Upper lobe of right lung (tissue), 1 donor: ENCODE results near the gene TRIM28. TPM values are rescaled to one million over a fixed set of nuclear protein-coding genes. Genes with fewer than 3 reads are reported as not detected.

Source experiments
- ATAC-seq: fragments of 200-7000 bp; cut with Tn5 transposase; one replicate; pipeline ENCODE4 v1.9.1; 2020; ENCODE audit warnings: mild to moderate bottlenecking, moderate library complexity
- DNase-seq: peaks from one replicate; pipeline ENCODE4 v3.0.0-alpha.2; 2020
- H3K27ac ChIP-seq: fragments of 200-600 bp; one replicate; pipeline ENCODE4 v1.8.0; 2022
- H3K27me3 ChIP-seq: fragments of 200-600 bp; one replicate; pipeline ENCODE4 v1.8.0; 2022; ENCODE audit warnings: mild to moderate bottlenecking
- H3K36me3 ChIP-seq: fragments of 200-600 bp; one replicate; pipeline ENCODE4 v1.8.0; 2022
- H3K4me1 ChIP-seq: fragments of 200-600 bp; one replicate; pipeline ENCODE4 v1.8.0; 2022
- H3K4me3 ChIP-seq: fragments of 200-600 bp; one replicate; pipeline ENCODE4 v1.8.0; 2022; ENCODE audit warnings: mild to moderate bottlenecking
- H3K9me3 ChIP-seq: fragments of 200-600 bp; one replicate; pipeline ENCODE4 v1.8.0; 2022
- intact Hi-C: fragments of 100-400 bp; cut with DNase I; formaldehyde crosslinking; loops from one replicate; pipeline ENCODE4 v1.11.0; 2022
- microRNA-seq: library from miRNA; unstranded; fragments of <30 nt; microRNA quantifications from one replicate; pipeline ENCODE4 v1.2.0, GENCODE V29; 2020; ENCODE audit warnings: borderline microRNAs expressed
- total RNA-seq: library from RNA; stranded (reverse); fragmentation: NEBNext Ultra II Directional; extraction: Animal tissue kit (Norgen Biotek cat#: 25700); gene quantifications from one replicate; pipeline ENCODE4 v1.2.1, GENCODE V29; 2021
- TF ChIP-seq, protein P1 (sequence below): fragments of 200-600 bp; IDR thresholded peaks from one replicate; pipeline ENCODE4 v1.8.0; 2022; ENCODE audit warnings: antibody characterized with exemption
- donor health status: DM: no; HTN: yes; CAD: no; lungs with severe emphysema.

Gene TRIM28
- total RNA-seq, 1 donor from 2014 or later: 199 TPM

DNA sequence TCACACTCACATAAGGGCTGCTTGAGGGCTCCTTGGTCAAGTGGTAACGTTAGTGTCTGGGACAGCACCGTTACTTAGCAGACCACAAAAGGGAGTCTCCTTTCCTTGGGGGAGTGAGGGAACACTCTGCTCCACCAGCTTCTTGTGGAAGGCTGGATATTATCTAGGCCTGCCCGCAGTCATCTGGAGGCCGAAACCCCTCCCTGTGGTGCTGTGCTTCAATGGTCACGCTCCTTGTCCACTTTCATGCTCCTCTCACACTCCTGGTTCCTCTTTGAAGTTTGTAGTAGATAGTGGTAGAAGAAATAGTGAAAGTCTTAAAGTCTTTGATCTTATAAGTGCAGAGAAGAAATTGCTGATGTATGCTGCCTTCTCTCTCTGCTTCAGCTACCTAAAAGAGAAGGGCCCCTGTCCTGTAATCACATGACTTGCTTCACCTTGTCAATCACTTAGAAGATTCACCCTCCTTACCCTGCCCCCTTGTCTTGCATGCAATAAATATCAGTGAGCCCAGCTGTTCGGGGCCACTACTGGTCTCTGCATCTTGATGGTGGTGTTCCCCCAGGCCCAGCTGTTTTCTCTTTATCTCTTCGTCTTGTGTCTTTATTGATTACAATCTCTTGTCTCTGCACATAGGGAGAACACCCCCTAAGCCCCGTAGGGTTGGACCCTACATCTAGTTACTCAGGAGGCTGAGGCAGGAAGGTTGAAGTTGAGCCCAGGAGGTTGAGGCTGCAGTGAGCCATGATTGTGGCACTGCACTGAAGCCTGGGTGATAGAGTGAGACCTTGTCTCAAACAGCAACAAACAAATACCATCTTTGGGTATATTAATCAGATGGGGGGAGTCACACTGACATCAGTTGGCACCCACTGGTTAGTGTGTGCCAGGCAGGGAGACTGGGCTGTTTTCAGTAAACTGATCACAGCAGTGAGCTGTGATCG is 40.9 kb downstream of the TRIM28 start:
- DNase-seq: no peak
- Histone ChIP-seq H3K9me3 (no peaks in the 10 kb centered on the region), H3K4me3 (no peak overlapping the region), H3K27me3 (no peaks in the 10 kb centered on the region), H3K27ac (no peak overlapping the region), H3K36me3 (peaks cover 19% of the 10 kb centered on the region), H3K4me1 (peaks cover 6% of the 10 kb centered on the region)
- ATAC-seq: no peak
- TF ChIP-seq, protein P1, sequence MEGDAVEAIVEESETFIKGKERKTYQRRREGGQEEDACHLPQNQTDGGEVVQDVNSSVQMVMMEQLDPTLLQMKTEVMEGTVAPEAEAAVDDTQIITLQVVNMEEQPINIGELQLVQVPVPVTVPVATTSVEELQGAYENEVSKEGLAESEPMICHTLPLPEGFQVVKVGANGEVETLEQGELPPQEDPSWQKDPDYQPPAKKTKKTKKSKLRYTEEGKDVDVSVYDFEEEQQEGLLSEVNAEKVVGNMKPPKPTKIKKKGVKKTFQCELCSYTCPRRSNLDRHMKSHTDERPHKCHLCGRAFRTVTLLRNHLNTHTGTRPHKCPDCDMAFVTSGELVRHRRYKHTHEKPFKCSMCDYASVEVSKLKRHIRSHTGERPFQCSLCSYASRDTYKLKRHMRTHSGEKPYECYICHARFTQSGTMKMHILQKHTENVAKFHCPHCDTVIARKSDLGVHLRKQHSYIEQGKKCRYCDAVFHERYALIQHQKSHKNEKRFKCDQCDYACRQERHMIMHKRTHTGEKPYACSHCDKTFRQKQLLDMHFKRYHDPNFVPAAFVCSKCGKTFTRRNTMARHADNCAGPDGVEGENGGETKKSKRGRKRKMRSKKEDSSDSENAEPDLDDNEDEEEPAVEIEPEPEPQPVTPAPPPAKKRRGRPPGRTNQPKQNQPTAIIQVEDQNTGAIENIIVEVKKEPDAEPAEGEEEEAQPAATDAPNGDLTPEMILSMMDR: no peak
- intact Hi-C loops: no loop called here

DNA sequence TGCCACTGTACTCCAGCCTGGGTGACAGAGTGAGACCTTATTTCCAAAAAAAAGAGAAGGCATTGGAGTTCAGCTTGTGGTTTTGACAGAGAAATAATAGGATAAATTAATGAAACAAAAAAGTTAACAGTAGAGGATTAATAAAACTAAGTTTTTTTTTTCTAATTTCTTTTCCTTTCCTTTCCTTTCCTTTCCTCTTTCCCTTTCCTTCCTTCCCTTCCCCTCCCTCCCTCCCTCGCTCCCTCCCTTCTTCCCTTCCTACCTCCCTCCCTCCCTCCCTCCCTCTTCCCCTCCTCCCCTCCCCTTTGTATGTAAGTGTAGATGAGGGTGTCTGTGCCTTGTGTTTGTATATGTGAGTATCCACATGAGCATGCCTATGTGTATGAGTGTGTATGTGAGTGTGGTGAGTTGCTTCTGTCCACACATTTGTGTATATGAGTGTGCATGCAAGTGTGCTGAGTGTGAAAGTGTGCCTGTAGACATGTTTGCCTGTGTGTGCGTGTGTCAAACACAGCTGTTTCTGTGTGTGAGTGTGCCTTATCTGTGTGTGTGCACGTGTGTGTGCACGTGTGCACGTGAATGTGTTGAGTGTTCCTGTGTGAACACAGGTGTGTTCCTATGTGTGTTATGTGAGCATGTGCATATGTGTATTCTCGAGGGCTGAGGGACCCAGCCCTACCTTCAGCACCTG is 41.7 kb downstream of the TRIM28 start:
- intact Hi-C loops: no loop called here
- no peak overlapping the region for H3K27ac ChIP-seq
- H3K9me3 ChIP-seq: no peaks in the 10 kb centered on the region
- peaks cover 19% of the 10 kb centered on the region for H3K36me3 ChIP-seq
- DNase-seq (no peak), ATAC-seq (no peak)
- H3K4me3 ChIP-seq: no peak overlapping the region
- peaks cover 4% of the 10 kb centered on the region for H3K4me1 ChIP-seq
- no peaks in the 10 kb centered on the region for H3K27me3 ChIP-seq
- TF ChIP-seq, protein P1: no peak

DNA sequence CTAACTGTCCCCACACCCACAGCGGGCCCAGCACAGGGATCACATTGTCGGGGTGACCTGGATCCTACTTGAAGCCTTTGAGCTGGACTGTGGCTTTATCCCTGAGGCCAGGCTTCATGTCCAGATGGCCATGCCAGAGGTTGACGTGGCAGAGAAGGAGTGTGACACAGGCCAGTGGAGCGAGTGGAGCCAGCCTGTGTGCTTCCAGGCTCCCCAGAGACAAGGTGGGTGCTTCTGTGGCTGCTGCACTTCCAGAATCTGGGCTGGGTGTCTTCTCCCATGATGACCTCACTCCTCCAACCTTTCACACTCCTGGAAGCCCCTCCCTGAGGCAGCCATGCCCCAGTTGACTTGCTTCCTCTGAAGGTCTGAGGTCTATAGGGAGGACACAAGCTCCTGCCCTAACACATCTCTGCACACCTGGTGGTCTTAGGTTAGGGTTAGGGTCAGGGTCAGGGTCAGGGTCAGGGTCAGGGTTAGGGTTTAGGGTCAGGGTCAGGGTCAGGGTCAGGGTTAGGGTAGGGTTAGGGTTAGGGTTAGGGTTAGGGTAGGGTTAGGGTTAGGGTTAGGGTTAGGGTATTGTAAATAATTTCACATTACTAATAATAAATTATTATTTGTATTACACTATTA is 42.4 kb downstream of the TRIM28 start:
- ATAC-seq (peak; percentile 42), DNase-seq (no peak)
- H3K4me3 ChIP-seq: no peak overlapping the region
- peaks cover 19% of the 10 kb centered on the region for H3K36me3 ChIP-seq
- intact Hi-C loops: no loop called here
- H3K27ac ChIP-seq: no peak overlapping the region
- no peaks in the 10 kb centered on the region for H3K9me3 ChIP-seq
- no peaks in the 10 kb centered on the region for H3K4me1 ChIP-seq
- no peaks in the 10 kb centered on the region for H3K27me3 ChIP-seq
- TF ChIP-seq, protein P1: no peak

Small RNA genes lying within 50 kb of the gene (microRNA-seq; reads per million reads assigned to microRNA genes)
- gene MIR6807: not detected

Other genes with a start within 250 kb of the TRIM28 start
- 34.8 TPM for gene ERVK3-1, start 238.7 kb upstream of the TRIM28 start, total RNA-seq
- gene ZSCAN22, start 217.1 kb upstream of the TRIM28 start, total RNA-seq: 4.0 TPM
- 12.7 TPM for gene A1BG, start 190.6 kb upstream of the TRIM28 start, total RNA-seq
- 1.4 TPM for gene ZNF497, start 181.3 kb upstream of the TRIM28 start, total RNA-seq
- gene ZNF837, start 163.0 kb upstream of the TRIM28 start, total RNA-seq: 1.6 TPM
- 721 TPM for gene RPS5, start 156.8 kb upstream of the TRIM28 start, total RNA-seq
- gene RNF225, start 148.4 kb upstream of the TRIM28 start, total RNA-seq: 0.55 TPM
- 9.5 TPM for gene ZNF584, start 135.4 kb upstream of the TRIM28 start, total RNA-seq
- 5.1 TPM for gene ZNF132, start 103.9 kb upstream of the TRIM28 start, total RNA-seq
- gene ZNF324B, start 92.4 kb upstream of the TRIM28 start, total RNA-seq: 6.9 TPM
- 11.7 TPM for gene ZNF324, start 77.0 kb upstream of the TRIM28 start, total RNA-seq
- gene ZNF446, start 67.7 kb upstream of the TRIM28 start, total RNA-seq: 8.8 TPM
- 4.7 TPM for gene SLC27A5, start 32.1 kb upstream of the TRIM28 start, total RNA-seq
- 14.1 TPM for gene ZBTB45, start 24.3 kb upstream of the TRIM28 start, total RNA-seq
- 96.5 TPM for gene CHMP2A, start 11.0 kb downstream of the TRIM28 start, total RNA-seq
- gene UBE2M, start 14.5 kb downstream of the TRIM28 start, total RNA-seq: 53.8 TPM
- 44.3 TPM for gene MZF1, start 29.3 kb downstream of the TRIM28 start, total RNA-seq